Epidermal melanocyte (primary cell): ENCODE results near the gene VAPB.
A peak's percentile ranks its signal among the peaks of the same experiment; 100 is the strongest.
"Not testable (repeated sequence)": the region's sequence is repeated elsewhere in the genome, so short reads cannot be mapped to it uniquely, and the experiment has no call there.

ENCODE experiments used
- DNase-seq: peaks from one replicate; pipeline ENCODE4 v3.0.0; 2011; ENCODE audit warnings: low spot score; ENCODE audit not compliant: insufficient read length

The VAPB gene, protein sequence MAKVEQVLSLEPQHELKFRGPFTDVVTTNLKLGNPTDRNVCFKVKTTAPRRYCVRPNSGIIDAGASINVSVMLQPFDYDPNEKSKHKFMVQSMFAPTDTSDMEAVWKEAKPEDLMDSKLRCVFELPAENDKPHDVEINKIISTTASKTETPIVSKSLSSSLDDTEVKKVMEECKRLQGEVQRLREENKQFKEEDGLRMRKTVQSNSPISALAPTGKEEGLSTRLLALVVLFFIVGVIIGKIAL

DNA sequence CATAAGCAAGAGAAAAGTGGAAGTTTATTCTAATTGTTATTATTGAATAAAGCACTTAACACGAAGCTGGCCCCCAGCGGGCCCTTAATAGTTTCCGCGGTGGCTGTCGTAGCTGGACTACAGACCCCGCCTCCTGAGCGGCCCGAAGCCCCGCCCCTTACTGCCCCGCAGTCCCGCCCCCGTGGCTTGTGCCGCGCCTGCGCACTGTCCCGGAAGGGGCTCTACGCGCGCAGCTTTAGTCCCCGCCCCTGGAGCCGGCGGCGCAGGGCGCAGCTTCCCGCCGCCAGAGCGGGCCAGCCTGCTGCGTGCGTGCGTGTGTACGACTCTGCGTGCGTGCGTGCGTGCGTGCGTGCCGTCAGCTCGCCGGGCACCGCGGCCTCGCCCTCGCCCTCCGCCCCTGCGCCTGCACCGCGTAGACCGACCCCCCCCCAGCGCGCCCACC is at the start of gene VAPB:
Gene VAPB, plus strand, starts transcription at position 348 of the 442 bp plus-strand sequence. CDS start 231 bp downstream, outside the sequence.
- DNase-seq: peak; percentile 31

DNA sequence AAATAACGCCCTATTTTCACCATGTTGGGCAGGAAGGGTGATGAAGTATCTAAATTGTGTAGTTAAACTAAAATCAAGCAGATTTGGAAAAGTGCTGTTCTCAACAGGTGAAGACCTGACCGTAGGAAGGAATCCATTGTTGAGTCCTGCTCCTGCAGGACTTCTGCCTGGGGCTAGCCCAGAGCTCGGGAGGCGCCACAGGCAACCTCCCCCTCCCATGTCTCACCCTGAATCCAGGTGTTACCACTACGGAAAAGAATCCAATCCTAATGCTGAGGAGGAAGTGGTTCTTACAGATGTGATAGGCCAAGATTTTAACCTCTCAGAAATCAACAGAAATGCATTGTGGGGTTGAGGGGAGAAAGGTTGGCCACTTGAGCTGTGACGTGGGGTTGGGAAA is 49.3 kb upstream of the VAPB start:
- no peak for DNase-seq

DNA sequence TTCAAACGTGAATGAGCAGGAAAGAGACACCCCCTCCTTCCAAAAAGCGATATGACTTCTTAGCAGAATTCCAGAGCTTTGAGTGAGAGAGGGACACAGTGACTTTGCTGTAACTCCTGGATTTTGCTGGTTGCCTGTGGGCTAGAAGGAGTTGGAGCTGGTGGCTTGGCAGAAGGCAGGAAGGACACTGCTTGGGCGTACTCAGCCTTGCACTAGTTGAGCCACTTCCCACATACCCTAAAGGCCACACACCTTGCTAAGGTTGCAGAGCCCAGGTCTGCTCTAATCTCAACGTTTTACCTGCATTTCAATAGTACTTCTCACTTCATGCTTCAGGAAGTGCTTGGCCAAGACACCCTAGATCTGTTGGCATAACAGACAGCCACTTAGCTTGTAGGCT is 48.9 kb upstream of the VAPB start:
- DNase-seq: no peak

DNA sequence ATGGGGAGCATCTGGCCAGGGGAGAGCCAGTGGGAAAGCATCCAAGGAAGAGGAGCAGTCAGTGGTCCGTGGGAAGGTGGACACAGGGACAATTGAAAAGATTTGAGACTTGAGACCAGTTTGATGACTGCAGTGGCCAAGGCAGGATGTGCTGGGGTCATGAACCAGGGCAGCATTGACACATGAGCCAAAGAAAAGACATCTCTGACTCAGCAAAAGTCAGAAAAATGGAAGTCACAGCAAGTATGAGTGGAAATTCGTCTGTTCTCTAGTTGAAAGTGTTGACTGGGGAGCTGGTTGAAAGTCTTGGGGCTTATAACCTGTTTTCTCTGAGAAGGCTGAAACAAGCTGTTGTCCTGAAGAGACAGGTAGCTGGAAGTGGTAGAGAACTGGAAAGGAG is 48.2 kb upstream of the VAPB start:
- DNase-seq: no peak

DNA sequence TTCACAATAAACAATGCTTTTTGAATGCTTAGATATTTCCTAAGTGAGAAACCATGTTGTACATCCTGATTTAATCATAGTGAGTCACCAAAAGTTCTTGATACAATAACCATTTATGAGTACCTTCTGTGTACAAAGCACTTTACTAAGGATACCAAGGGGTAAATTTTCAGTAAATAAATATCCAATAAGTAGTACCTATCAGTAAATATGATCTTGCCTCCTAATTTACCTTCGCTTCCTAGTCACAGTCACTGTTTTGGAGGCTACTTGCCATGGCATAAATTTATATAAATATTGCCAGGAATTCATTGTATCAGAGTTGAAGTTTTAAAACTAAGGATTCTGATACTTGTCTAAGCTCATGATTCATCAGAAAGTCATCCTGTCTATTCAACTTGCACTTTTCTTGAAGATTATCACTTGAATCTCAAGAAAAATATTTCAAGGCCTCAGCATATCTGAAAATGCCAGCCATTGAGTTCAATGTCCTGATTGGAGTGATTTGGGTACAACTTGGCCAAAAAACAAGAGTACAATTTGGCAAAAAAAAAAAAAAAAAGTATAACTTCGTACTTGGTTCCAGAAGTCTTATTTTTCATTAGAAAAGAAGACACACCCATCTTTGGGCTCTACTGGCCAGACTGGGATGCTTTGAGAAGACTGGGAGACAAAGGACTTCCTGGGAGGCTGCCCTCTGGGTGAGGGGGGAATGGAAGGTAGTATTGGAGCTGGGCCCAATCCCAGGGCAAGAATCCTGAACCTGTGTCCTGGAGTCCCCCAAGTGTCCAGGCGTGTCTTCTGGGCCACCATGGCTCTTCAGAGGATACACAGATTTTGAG is 46.7 kb upstream of the VAPB start:
- no peak for DNase-seq

DNA sequence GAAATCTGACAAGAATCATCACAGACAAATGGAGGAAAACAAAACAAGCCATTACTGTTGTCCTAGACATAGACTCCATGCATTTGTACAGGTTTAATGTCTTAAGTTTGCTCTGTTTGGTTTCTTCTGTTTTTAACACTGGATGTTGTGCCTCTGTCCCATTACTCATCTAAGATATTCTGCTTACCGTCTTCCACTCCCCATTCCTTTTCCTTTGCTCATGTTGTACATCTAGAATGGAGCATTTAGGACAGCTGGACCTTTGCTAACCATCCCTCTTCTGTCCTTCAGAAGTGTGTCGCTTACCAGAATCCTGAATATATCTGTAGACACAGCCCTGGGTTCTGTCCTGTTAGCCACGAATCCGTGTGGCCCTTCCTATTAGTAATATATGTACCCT is 44.3 kb upstream of the VAPB start:
- DNase-seq: no peak

DNA sequence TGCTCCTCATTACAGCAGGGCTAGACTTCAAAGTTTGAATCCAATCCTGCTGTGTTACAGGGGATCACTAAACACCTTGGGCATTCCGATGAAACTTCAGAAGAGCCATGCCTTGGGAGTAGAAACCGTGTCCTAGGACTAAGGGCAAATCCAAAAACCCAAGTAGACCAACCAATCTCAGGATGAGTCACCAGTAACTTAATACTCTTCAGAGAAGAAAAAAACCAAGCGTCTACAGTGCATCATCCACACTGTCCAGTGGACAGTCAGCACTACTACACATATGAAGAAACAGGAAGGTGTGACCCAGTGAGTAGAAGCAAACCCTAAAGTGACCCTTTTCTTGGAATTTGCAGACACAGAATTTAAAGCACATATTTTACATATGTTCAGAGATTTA is 39.5 kb upstream of the VAPB start:
- peak; percentile 33 for DNase-seq

DNA sequence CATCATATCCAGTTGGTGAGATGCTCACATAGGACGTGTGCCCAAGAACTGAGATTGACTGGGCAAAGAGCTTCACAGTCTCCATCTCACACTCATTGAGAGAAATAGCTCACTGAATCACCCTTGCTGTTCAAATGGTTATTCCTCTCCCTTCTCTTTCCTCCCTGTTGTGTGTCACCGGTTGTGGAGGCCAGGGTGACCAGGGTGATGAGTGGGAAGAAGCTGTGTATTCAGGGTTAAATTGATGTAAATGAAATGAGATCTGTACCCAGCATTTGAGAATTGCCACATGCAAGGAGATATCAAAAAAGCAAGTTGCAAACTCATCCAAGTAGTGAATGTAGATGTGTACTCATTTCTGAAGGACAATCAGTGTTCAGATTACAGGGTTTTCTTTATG is 36.6 kb upstream of the VAPB start:
- DNase-seq: no peak

DNA sequence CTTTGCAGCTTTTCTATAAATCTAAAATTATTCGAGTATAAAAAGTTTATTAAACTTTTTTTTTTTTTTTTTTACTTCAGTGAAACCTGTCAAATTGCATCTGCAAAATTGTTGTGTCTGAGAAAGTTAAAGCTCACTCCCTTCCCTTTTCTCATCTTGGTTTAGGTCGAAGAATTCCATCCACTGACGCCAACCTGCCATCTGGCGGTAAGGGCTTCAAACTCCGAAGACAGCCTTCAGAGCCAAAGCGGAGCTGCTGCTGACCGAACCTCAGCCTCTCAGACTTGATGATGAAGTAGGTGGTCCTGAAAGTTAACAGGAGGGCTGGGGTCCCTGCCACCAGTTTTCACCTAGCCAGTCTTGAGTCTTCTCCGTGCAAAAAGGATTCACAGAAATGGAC is 29.6 kb upstream of the VAPB start:
- DNase-seq: no peak

DNA sequence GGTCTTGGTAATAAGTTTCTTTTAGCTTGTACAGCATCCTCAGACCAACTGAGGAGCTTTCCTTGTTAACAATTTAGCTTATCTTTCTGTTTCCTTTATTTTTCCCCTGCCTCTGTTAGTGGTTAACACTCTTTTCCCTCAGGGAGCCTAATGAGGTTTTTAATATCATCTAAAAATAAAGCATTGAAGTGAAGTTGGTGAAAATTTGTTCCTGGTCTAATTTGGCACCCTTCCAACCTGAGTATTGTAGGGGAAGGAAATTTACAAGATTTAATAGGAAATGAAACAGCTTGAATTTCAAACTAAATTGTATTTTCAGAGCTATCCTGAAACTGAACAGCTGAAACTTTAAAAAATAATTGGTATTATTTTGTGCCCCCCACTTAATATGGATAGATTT is 28.1 kb upstream of the VAPB start:
- no peak for DNase-seq

DNA sequence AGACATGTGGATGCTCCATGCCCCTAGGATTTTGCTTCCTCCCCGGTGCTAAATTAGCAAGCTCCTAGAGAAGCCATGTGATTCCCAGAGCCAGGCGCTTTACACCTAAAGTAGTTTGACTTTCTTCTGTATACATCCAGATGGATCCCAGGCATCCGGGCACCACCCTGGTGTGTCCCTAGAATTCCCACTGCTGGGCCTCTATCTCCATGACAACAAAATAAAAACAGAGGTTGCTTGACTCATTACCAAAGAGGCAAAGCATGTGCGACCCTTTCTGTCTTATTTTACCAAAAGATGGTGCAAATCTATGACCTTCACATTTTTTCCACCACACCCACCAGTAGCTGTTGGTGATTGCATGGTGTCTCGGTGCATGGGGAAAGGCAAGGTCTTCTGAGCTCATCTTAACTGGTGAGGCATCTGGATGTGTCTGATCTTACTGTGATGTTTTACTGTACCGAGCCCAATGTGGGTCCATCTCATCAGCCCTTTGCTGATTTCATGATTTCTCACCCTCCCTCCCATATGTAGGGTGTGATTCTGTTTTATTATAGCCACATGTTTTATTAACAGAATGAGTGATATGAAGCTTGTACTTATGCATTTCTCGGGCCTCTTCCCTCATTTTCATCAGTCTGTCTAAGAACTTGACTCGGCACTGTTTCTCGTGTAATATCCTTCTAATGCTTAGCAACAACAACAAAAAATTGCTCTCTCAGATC is 27.4 kb upstream of the VAPB start:
- no peak for DNase-seq

DNA sequence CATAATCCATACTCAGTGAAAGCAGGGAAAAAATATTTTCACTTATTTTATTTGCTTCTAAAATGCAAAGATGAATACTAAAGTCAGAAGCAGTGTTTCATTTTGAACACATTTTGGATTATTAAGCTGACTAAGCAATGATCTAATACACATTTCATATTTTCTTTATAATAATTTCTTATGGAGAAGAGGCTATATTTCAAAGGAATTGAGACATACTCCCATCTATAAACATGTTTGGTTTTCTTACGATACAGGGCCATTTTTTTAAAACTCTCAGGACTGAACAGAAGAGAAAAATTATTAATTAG is 26.9 kb upstream of the VAPB start:
- no peak for DNase-seq

DNA sequence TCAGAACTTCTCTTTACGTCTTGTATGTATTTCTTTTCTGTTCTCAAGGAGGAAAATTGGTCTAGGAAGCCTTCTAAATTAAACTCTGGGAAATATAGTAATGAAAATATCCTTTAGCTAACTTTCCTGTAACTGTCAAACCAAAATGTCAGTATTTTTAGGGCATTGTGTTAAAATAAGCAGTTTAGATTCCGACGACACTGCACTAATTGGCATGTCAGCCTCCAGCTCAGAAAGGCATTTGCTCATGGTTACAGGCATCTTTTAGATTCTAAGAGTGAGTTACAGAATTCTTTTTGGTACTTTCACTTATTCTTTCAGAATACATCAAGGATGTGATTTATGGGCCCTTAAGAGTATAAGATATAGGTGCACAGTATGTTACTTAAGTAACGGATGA is 26.1 kb upstream of the VAPB start:
- no peak for DNase-seq

DNA sequence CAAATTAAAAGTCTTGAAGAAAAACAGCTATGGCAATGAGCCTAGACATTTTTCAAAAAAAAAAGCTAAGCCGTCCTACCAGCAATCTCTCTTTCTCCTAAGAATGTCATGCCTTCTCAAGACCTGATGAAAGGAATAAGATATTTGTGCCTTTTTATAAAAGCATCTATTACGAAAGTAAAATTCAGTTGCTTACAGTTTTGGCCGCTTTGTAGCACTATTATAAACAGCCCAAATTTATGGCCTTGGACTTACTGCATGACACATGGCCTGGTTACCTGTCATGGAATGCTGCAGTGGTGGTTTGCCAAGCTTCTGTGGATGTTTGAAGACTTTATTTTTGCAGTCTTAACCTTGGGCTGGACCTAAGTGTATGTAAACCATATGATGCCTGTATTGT is 22.2 kb upstream of the VAPB start:
- no peak for DNase-seq

DNA sequence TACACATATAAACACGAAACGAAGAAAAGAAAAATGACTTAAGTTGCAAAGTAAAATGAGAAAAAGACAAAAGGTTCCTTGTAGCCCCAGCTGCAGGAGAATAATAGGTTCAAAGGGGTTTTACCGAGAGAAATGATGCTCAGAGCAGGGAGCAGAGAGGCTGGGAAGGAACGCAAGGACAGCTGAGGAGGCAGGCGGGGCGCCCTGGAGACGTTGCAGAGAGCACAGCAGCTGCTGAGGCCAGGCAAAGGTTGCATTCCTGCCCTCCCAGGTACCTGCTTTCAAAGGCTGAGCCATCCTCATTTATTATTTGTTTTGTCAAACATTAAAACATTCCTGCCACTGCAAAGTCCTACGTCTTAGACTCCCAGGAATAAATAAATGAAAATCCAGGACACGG is 16.2 kb upstream of the VAPB start:
- no peak for DNase-seq

DNA sequence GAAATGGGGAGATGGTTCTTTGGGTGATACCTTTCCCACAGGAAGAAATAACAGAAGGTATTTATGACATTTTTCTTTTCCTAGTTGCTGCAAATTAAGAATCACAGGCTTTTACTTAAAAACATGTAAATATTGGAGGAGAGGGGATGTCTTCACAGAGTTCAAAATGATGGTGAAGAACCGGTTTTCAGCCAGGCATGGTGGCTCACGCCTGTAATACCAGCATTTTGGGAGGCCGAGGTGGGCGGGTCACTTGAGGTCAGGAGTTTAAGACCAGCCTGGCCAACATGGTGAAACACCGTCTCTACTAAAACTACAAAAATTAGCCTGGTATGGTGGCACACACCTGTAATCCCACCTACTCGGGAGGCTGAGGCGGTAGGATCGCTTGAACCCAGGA is 15.7 kb upstream of the VAPB start:
- not testable (repeated sequence) for DNase-seq

DNA sequence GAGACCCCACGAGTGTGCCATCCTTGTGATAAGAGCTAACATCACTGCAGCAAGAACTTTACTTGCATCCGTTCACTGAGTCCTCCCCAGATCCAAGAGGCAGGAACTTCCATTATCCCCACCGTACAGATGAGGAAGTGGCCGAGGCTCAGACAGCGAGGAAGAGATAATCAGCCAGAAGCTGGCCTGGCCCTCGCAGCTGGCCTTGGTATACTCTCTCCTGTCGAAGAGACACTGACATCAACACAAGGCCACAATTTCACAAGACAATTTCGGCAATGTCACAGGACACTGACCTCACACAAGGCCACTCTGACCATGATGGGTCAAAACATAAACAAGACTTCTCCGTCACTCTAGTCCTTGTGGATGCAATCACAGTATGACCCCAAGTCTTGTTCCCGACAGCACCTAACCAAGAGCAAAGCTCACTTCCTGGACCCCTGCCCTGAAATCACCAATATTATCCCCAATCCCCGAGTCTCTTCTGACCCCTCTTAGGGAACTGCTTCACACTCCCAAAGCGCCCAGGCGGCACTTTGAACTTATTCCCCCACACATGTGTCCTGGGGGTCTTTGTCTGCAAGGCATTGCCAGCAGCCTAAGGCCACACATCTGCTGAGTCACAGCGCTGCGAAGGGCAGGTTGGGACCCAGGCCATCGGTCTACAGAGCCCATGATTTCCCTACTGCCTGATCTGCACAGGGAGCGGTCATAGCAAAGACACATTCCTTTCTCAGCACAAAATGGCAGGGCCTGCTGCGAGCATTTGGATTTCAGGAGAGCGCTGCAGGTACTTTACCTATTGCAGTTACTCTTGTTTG is 14.8 kb upstream of the VAPB start:
- no peak for DNase-seq

DNA sequence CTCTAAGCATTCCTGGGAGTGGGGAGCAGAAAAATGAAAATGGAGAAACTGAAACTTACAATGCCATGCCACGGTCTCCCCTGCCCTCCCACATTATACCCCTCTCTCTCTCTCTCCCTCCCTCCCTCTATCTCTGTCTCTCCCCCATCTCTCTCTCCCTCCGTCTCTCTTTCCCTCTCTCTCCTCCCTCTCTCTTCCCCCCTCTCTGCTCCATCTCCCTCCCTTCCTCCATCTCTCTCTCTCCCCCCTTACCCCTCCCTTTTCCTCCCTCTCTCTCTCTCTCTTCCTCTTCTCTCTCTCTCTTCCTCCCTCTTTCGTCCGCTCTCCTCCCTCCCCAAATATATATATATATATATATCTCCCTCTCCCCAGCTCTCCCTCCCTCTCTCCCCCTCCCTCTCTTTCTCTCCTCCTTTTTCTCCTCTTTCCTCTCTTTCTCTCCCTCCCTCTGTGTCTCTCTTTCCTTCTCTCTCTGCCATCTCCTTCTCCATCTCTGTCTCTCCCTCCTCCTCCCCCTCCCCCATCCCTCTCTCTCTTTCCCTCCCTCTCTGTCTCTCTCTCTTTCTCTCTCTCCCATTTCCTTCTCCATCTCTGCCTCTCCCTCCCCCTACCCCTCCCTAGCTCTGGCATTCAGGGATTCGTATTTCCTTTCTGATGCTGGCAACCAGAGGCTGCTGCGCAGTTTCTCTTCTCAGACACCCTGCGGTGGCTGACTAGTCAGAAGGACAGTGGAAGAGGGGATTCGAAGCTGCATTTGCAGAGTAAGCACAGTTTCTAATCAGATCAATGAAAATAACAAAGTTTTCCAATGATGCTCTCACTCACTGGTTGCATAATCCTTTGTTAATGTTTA is 13.9 kb upstream of the VAPB start:
- DNase-seq: no peak

DNA sequence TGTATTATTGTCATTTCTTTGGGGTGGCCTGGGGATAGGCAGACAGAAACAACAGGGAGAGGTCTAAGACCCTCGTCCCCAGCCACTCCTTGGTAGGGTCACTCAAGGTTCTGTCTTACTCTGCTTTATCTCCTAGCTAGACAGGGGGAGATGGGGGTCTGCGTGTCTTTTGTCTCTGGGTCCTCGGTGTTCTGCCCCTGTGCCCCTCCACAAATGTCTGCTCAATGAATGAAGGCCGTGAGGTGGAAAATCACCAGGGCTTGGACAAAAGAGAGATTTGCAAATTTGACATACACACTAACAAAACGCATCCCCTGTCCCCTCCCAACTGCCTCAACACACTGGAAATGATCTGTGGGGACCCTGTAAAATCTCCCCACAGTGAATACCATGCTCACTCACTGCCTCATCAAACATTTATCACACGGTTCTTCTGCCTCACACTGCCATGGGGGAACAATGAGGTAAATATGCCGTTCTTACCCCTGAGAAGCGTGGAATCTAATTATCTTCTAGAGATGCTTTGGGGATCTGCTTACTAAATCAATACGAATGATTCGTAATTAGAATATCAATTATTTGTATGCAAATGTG is 13.2 kb upstream of the VAPB start:
- no peak for DNase-seq

DNA sequence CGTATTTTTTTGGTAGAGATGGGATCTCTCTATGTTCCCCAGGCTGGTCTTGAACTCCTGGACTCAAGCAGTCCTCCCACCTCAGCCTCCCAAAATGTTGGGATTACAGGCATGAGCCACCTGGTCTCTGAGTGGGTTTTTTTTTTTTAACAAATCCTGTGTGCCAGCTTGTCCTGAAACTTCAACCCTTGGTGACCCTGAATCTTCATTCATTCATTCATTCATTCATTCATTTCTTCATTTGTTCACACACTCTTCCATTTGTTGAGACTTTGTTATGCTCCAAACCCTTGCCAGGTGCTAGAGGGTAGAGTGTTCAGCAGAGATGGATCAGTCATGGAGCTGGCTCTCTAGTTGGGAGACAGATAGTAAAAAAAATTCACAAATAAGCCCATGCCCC is 12.0 kb upstream of the VAPB start:
- DNase-seq: no peak
